IMR-90 (cell line): ENCODE results near the gene KLF9. TPM values are rescaled to one million over a fixed set of nuclear protein-coding genes. Genes with fewer than 3 reads are reported as not detected.

Source experiments
- ATAC-seq: fragments of 200-7000 bp; cut with Tn5 transposase; 2 replicates; pipeline ENCODE4 v1.9.1; 2020; ENCODE audit warnings: low read depth, mild to moderate bottlenecking, moderate library complexity
- BruUV-seq: library from RNA; stranded (reverse); fragments of 400-500 nt; replicated peaks from 2 replicates; lab custom pipeline; 2021; lab: Mats Ljungman, UMichigan
- CTCF ChIA-PET: fragments of 300-600 bp; formaldehyde crosslinking; extraction: SDS; loops from one replicate; lab custom pipeline; 2021; ENCODE audit warnings: antibody characterized with exemption; lab: Yijun Ruan, JAX
- POLR2A ChIA-PET: fragments of 300-600 bp; sonication (Branson Sonifier 250); formaldehyde crosslinking; loops from one replicate; lab custom pipeline; 2022; ENCODE audit warnings: antibody characterized with exemption; ENCODE audit not compliant: unreplicated experiment; lab: Charles Lee
- DNase-seq: peaks from one replicate; pipeline ENCODE4 v3.0.0; 2013
- H2AFZ ChIP-seq: replicated peaks from 2 replicates; pipeline ENCODE3; 2013; ENCODE audit warnings: low read length, mild to moderate bottlenecking; ENCODE audit not compliant: poor library complexity
- H2AK5ac ChIP-seq: 2 replicates; pipeline ENCODE4 v1.6.1; 2013; ENCODE audit warnings: low read depth, low read length, inconsistent platforms
- H2AK9ac ChIP-seq: replicated peaks from 2 replicates; pipeline ENCODE3; 2013; ENCODE audit warnings: mild to moderate bottlenecking, low read depth, low read length, moderate library complexity; ENCODE audit not compliant: poor library complexity
- H2BK120ac ChIP-seq: 2 replicates; pipeline ENCODE4 v1.6.1; 2013; ENCODE audit warnings: low read depth, low read length, inconsistent platforms
- H2BK15ac ChIP-seq: 3 replicates; pipeline ENCODE4 v1.6.1; 2013; ENCODE audit warnings: low read depth, low read length, inconsistent platforms
- H2BK20ac ChIP-seq: 2 replicates; pipeline ENCODE4 v1.6.1; 2013; ENCODE audit warnings: low read depth, mild to moderate bottlenecking, inconsistent platforms, low read length, moderate library complexity
- H2BK5ac ChIP-seq: 2 replicates; pipeline ENCODE4 v1.6.1; 2013; ENCODE audit warnings: mild to moderate bottlenecking, low read depth, low read length, inconsistent platforms; ENCODE audit not compliant: poor library complexity, severe bottlenecking
- H3K14ac ChIP-seq: replicated peaks from 2 replicates; pipeline ENCODE4 v1.6.1; 2013; ENCODE audit warnings: low read depth, low read length, inconsistent platforms
- H3K18ac ChIP-seq: 2 replicates; pipeline ENCODE4 v1.6.1; 2013; ENCODE audit warnings: low read depth, low read length, control low read depth
- H3K23ac ChIP-seq: 2 replicates; pipeline ENCODE4 v1.6.1; 2013; ENCODE audit warnings: low read depth, low read length, inconsistent platforms
- H3K27ac ChIP-seq: 2 replicates; pipeline ENCODE4 v1.5.1; 2013; ENCODE audit warnings: mild to moderate bottlenecking, control low read depth, low read length; ENCODE audit not compliant: insufficient read depth
- H3K27me3 ChIP-seq: 2 replicates; pipeline ENCODE4 v1.6.1; 2013; ENCODE audit warnings: low read length; ENCODE audit not compliant: control insufficient read depth, insufficient read depth
- H3K36me3 ChIP-seq: 2 replicates; pipeline ENCODE4 v1.6.1; 2013; ENCODE audit warnings: low read length, mixed read lengths; ENCODE audit not compliant: control insufficient read depth, insufficient read depth
- H3K4ac ChIP-seq: 2 replicates; pipeline ENCODE4 v1.6.1; 2013; ENCODE audit warnings: low read depth, low read length, inconsistent platforms
- H3K4me1 ChIP-seq: 2 replicates; pipeline ENCODE4 v1.6.1; 2013; ENCODE audit warnings: low read length, mixed read lengths; ENCODE audit not compliant: control insufficient read depth, insufficient read depth
- H3K4me2 ChIP-seq: 2 replicates; pipeline ENCODE4 v1.6.1; 2013; ENCODE audit warnings: low read depth, mild to moderate bottlenecking, control low read depth, low read length, moderate library complexity
- H3K4me3 ChIP-seq: 2 replicates; pipeline ENCODE4 v1.5.1; 2013; ENCODE audit warnings: low read depth, mild to moderate bottlenecking, control low read depth, low read length, moderate library complexity; ENCODE audit not compliant: insufficient read depth
- H3K56ac ChIP-seq: 2 replicates; pipeline ENCODE4 v1.6.1; 2013; ENCODE audit warnings: low read length, inconsistent platforms; ENCODE audit not compliant: insufficient read depth; ENCODE audit errors: extremely low read depth
- H3K79me1 ChIP-seq, 2 experiments: 2 replicates each; pipeline ENCODE4 v1.6.1; 2013; ENCODE audit warnings: low read length in 2 of 2, inconsistent platforms in 1 of 2, low read depth in 1 of 2
- H3K9ac ChIP-seq: 2 replicates; pipeline ENCODE4 v1.6.1; 2013; ENCODE audit warnings: low read depth, low read length, control low read depth
- H3K9me1 ChIP-seq: 2 replicates; pipeline ENCODE4 v1.6.1; 2013; ENCODE audit warnings: low read length, inconsistent platforms; ENCODE audit not compliant: insufficient read depth
- H3K9me3 ChIP-seq: 2 replicates; pipeline ENCODE4 v1.6.1; 2013; ENCODE audit warnings: low read length; ENCODE audit not compliant: control insufficient read depth, insufficient read depth
- H4K20me1 ChIP-seq: 2 replicates; pipeline ENCODE4 v1.6.1; 2013; ENCODE audit warnings: low read length, inconsistent platforms; ENCODE audit not compliant: insufficient read depth
- H4K5ac ChIP-seq: 2 replicates; pipeline ENCODE4 v1.6.1; 2013; ENCODE audit warnings: mild to moderate bottlenecking, low read depth, low read length, control low read depth
- H4K8ac ChIP-seq, 2 experiments: 2 replicates each; pipeline ENCODE4 v1.6.1; 2013; ENCODE audit warnings: low read depth in 2 of 2, low read length in 2 of 2, control low read depth in 1 of 2, inconsistent platforms in 1 of 2
- H4K91ac ChIP-seq: 2 replicates; pipeline ENCODE4 v1.6.1; 2013; ENCODE audit warnings: low read depth, low read length, inconsistent platforms; ENCODE audit not compliant: insufficient read depth
- BHLHE40 ChIP-seq: fragments of 150-350 bp; IDR thresholded peaks from 2 replicates; pipeline ENCODE4 v1.6.1; 2016; ENCODE audit warnings: mild to moderate bottlenecking, low read depth, low read length
- CEBPB ChIP-seq: IDR thresholded peaks from 2 replicates; pipeline ENCODE4 v1.6.1; 2012; ENCODE audit warnings: low read depth, low read length, improper control_type of control experiment
- CHD1 ChIP-seq: IDR thresholded peaks from 2 replicates; pipeline ENCODE4 v1.6.1; 2012; ENCODE audit warnings: low read depth, low read length, improper control_type of control experiment
- FOS ChIP-seq: fragments of 150-350 bp; IDR thresholded peaks from 2 replicates; pipeline ENCODE4 v1.6.1; 2016; ENCODE audit warnings: low read depth, low read length
- MAZ ChIP-seq: IDR thresholded peaks from 2 replicates; pipeline ENCODE4 v1.6.1; 2012; ENCODE audit warnings: low read depth, mild to moderate bottlenecking, low read length, improper control_type of control experiment, moderate library complexity, borderline replicate concordance
- MXI1 ChIP-seq: IDR thresholded peaks from 2 replicates; pipeline ENCODE4 v1.6.1; 2012; ENCODE audit warnings: low read depth, mild to moderate bottlenecking, low read length, moderate library complexity, borderline replicate concordance
- NFE2L2 ChIP-seq: fragments of 150-350 bp; IDR thresholded peaks from 2 replicates; pipeline ENCODE4 v1.6.1; 2016; ENCODE audit warnings: low read depth, mild to moderate bottlenecking, low read length
- POLR2A ChIP-seq: IDR thresholded peaks from 2 replicates; pipeline ENCODE4 v1.6.1; 2012; ENCODE audit warnings: mild to moderate bottlenecking, low read depth, low read length
- RCOR1 ChIP-seq: IDR thresholded peaks from 2 replicates; pipeline ENCODE4 v1.6.1; 2012; ENCODE audit warnings: mild to moderate bottlenecking, low read length, improper control_type of control experiment; ENCODE audit not compliant: insufficient replicate concordance
- RFX5 ChIP-seq: IDR thresholded peaks from 2 replicates; pipeline ENCODE4 v1.8.0; 2012; ENCODE audit warnings: low read depth, mild to moderate bottlenecking, low read length, moderate library complexity
- SMC3 ChIP-seq: fragments of 150-350 bp; IDR thresholded peaks from 2 replicates; pipeline ENCODE4 v1.6.1; 2016; ENCODE audit warnings: low read depth, mild to moderate bottlenecking, antibody characterized with exemption, low read length, moderate library complexity
- WGBS, 2 experiments: methylation state at CpG; one replicate each; pipeline versions ENCODE4 v1.1.5 to v1.1.7; 2013; ENCODE audit warnings: missing lambda C conversion rate in 2 of 2; ENCODE audit not compliant: insufficient read length in 1 of 2; ENCODE audit errors: extremely low coverage in 2 of 2; 5-methylcytosine and 5-hydroxymethylcytosine counted together
- dilution Hi-C: fragments of 300-500 bp; cut with HindIII; formaldehyde crosslinking; loops from one replicate; pipeline ENCODE4 v1.14.3; 2018; ENCODE audit warnings: low sequenced_read_pairs; ENCODE audit not compliant: unreplicated experiment
- in situ Hi-C: fragments of 300-500 bp; cut with MboI; formaldehyde crosslinking; loops from 3 replicates; pipeline ENCODE4 v1.14.3; 2019; ENCODE audit warnings: low sequenced_read_pairs, inconsistent platforms, mixed read lengths
- intact Hi-C: fragments of 100-400 bp; cut with micrococcal nuclease; formaldehyde crosslinking; loops from 2 replicates; pipeline ENCODE4 v1.10.0; 2022
- polyA plus RNA-seq, 3 experiments: library from polyadenylated mRNA; depleted of rRNA; stranded (reverse); fragments of >200 nt; gene quantifications; 2 replicates each; pipeline ENCODE4 v1.2.3, GENCODE V29; 2012; ENCODE audit warnings: low replicate concordance in 1 of 3
- total RNA-seq: library from RNA; depleted of rRNA; stranded (reverse); fragments of >200 nt; gene quantifications from 2 replicates; pipeline ENCODE4 v1.2.3, GENCODE V29; 2012
- TF ChIP-seq, protein P1 (sequence below): conservative IDR thresholded peaks from 2 replicates; pipeline ENCODE4 v1.5.1; 2012; ENCODE audit warnings: mild to moderate bottlenecking, low read depth, low read length, improper control_type of control experiment

Gene KLF9
- total and polyA plus RNA-seq, 2 of the 4 experiments (the other 2 are of a cell fraction): 4.1 to 7.5 TPM

DNA sequence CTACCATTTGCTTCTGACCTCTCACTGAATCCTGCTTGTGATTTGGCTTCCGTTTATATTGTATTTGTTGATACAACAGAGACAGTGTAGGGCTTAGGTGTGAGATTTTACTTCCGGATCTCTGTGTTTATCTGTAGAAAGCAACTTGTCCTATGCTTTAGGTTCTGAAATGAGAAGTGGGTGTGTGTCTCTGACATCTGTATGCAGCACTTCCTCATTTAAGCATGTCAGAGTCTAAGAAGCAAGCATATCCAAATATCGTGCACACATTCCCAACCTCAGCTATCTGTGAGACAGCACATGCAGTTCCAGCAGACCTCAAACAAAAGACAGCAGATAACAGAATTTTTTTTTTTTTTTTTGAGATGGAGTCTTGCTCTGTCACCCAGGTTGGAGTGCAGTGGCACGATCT lies 16.3 kb downstream of the KLF9 start:
- TF ChIP-seq CHD1: no peak
- TF ChIP-seq, protein P1, sequence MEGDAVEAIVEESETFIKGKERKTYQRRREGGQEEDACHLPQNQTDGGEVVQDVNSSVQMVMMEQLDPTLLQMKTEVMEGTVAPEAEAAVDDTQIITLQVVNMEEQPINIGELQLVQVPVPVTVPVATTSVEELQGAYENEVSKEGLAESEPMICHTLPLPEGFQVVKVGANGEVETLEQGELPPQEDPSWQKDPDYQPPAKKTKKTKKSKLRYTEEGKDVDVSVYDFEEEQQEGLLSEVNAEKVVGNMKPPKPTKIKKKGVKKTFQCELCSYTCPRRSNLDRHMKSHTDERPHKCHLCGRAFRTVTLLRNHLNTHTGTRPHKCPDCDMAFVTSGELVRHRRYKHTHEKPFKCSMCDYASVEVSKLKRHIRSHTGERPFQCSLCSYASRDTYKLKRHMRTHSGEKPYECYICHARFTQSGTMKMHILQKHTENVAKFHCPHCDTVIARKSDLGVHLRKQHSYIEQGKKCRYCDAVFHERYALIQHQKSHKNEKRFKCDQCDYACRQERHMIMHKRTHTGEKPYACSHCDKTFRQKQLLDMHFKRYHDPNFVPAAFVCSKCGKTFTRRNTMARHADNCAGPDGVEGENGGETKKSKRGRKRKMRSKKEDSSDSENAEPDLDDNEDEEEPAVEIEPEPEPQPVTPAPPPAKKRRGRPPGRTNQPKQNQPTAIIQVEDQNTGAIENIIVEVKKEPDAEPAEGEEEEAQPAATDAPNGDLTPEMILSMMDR: no peak
- TF ChIP-seq BHLHE40: no peak
- TF ChIP-seq NFE2L2: no peak
- TF ChIP-seq POLR2A: no peak
- no peak for TF ChIP-seq RFX5
- no peak for TF ChIP-seq CEBPB
- TF ChIP-seq FOS: no peak
- no peak for TF ChIP-seq RCOR1
- no peak for TF ChIP-seq MAZ
- no peak for TF ChIP-seq SMC3
- TF ChIP-seq MXI1: no peak
- no peak overlapping the region for H2AK5ac ChIP-seq
- H3K27ac ChIP-seq: no peak overlapping the region
- H4K20me1 ChIP-seq: peaks cover 85% of the 10 kb centered on the region
- dilution Hi-C loops: no loop called here
- no CpG with 5 or more reads among the region's 4 CpGs for whole genome bisulfite sequencing, 2 experiments
- H3K36me3 ChIP-seq: no peaks in the 10 kb centered on the region; the same call in 1 of the 2 replicates
- H3K56ac ChIP-seq: no peak overlapping the region
- no peak overlapping the region for H2AK9ac ChIP-seq
- H4K91ac ChIP-seq: no peak overlapping the region
- peaks cover 5% of the 10 kb centered on the region for H3K4me1 ChIP-seq
- ChIA-PET CTCF (no interaction called here), POLR2A (no interaction called here)
- H3K4ac ChIP-seq: no peak overlapping the region
- H3K4me2 ChIP-seq: no peak overlapping the region
- no peaks in the 10 kb centered on the region for H3K9me3 ChIP-seq
- H3K9me1 ChIP-seq: peaks cover 13% of the 10 kb centered on the region
- H3K79me1 ChIP-seq: peaks cover 31 to 77% of the 10 kb centered on the region in 2 experiments
- H3K27me3 ChIP-seq: no peaks in the 10 kb centered on the region
- H2AFZ ChIP-seq: no peak overlapping the region
- H2BK20ac ChIP-seq: no peak overlapping the region
- H4K5ac ChIP-seq: no peak overlapping the region
- H3K18ac ChIP-seq: no peak overlapping the region
- H2BK5ac ChIP-seq: no peak overlapping the region
- H3K9ac ChIP-seq: no peak overlapping the region
- no peak overlapping the region for H4K8ac ChIP-seq
- ATAC-seq (no peak), DNase-seq (no peak)
- no peak overlapping the region for H3K14ac ChIP-seq
- intact Hi-C loops: no loop called here
- no peak overlapping the region for H2BK120ac ChIP-seq
- no TSS peak for BruUV-seq
- in situ Hi-C loops: no loop called here
- no peak overlapping the region for H3K23ac ChIP-seq
- H2BK15ac ChIP-seq: no peak overlapping the region
- H3K4me3 ChIP-seq: no peak overlapping the region
